ENCODE measurements around the gene CATSPER4.
A peak's percentile ranks its signal among the peaks of the same experiment; 100 is the strongest.

Gene CATSPER4

DNA sequence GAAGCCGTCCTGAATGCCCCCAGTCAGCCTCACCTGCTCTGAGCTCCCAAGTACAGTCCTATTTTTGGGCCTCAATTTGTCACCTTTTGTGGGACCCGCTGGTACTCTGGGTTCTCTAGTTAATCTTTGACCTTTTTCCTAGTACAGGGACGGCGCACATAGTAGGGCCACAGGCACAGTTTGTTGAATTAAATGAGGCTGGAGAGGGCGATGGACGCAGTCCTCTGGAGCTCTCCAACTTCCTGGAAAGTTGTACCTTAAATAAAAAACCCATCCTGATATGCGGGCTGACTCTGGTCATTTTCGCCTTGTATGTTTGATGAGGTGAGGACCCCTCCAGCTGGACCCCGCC lies 26.7 kb upstream of the CATSPER4 start:
- H3K4me1 ChIP-seq (ENCODE audit: control insufficient read depth in 1 of 2, insufficient read depth in 1 of 2, low read depth in 1 of 2, low read length in 1 of 2), result peaks cover 11 to 25% of the 10 kb centered on the region in 2 experiments
- no peaks in the 10 kb centered on the region for H3K9me3 ChIP-seq
- H3K4me3 ChIP-seq (ENCODE audit: low read depth in 1 of 2, low read length in 1 of 2), result peak overlapping the region in 1 of 2 experiments; percentile 54
- no peaks in the 10 kb centered on the region for H3K36me3 ChIP-seq
- no peak overlapping the region for H3K27ac ChIP-seq
- H3K27me3 ChIP-seq, result peaks cover 82% of the 10 kb centered on the region
- TF ChIP-seq, protein P1, sequence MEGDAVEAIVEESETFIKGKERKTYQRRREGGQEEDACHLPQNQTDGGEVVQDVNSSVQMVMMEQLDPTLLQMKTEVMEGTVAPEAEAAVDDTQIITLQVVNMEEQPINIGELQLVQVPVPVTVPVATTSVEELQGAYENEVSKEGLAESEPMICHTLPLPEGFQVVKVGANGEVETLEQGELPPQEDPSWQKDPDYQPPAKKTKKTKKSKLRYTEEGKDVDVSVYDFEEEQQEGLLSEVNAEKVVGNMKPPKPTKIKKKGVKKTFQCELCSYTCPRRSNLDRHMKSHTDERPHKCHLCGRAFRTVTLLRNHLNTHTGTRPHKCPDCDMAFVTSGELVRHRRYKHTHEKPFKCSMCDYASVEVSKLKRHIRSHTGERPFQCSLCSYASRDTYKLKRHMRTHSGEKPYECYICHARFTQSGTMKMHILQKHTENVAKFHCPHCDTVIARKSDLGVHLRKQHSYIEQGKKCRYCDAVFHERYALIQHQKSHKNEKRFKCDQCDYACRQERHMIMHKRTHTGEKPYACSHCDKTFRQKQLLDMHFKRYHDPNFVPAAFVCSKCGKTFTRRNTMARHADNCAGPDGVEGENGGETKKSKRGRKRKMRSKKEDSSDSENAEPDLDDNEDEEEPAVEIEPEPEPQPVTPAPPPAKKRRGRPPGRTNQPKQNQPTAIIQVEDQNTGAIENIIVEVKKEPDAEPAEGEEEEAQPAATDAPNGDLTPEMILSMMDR (IDR thresholded peaks at IDR 0.05), result no peak

DNA sequence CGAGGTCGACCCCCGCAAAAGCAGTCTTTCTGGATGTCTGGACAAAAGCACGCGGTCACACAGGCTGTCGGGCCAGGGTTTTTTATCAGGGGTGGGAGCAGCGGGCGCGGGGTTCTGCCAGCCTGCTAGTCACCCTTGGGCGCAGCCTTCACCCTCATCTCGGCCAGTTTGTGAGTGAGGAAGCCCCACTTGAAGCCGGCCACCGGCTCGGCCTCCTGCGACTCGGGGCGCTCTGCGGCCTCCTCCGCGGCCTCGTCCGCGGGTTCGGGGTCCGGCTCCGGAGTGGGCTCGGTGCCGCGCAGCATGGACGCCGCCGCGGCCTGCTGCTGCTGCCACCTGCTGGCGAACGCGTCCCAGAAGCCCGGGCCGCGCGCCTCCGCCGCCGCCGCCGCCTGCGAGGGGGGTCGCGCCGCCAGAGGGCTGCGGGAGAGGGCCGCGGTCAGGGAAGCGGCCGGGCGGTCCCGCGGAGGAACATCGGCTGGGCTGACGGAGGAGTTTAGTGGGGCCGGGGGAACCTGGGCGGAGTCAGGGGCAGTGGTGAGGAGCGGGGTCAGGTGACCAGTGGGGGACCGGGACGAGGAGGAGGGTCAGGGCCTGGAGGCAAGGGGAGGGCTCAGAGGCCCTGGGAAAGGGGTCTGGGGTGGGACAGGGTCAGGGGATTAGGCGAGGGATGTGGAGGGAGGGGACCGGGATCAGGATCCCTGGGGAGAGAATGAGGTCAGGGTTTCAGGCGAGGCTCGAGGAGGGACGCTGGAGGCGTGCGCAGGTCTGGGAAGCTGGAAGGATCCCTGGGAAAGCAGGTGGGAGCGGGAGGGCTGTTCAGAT lies 26.2 kb upstream of the CATSPER4 start:
- Histone ChIP-seq H3K27me3 (peaks cover 76% of the 10 kb centered on the region), H3K4me3 (ENCODE audit: low read depth in 1 of 2, low read length in 1 of 2) (peak overlapping the region; percentile 33 to 54), H3K9me3 (no peaks in the 10 kb centered on the region), H3K36me3 (no peaks in the 10 kb centered on the region), H3K4me1 (ENCODE audit: control insufficient read depth in 1 of 2, insufficient read depth in 1 of 2, low read depth in 1 of 2, low read length in 1 of 2) (peaks cover 11 to 25% of the 10 kb centered on the region in 2 experiments), H3K27ac (no peak overlapping the region)
- TF ChIP-seq, protein P1 (IDR thresholded peaks at IDR 0.05), result peak; percentile 69

DNA sequence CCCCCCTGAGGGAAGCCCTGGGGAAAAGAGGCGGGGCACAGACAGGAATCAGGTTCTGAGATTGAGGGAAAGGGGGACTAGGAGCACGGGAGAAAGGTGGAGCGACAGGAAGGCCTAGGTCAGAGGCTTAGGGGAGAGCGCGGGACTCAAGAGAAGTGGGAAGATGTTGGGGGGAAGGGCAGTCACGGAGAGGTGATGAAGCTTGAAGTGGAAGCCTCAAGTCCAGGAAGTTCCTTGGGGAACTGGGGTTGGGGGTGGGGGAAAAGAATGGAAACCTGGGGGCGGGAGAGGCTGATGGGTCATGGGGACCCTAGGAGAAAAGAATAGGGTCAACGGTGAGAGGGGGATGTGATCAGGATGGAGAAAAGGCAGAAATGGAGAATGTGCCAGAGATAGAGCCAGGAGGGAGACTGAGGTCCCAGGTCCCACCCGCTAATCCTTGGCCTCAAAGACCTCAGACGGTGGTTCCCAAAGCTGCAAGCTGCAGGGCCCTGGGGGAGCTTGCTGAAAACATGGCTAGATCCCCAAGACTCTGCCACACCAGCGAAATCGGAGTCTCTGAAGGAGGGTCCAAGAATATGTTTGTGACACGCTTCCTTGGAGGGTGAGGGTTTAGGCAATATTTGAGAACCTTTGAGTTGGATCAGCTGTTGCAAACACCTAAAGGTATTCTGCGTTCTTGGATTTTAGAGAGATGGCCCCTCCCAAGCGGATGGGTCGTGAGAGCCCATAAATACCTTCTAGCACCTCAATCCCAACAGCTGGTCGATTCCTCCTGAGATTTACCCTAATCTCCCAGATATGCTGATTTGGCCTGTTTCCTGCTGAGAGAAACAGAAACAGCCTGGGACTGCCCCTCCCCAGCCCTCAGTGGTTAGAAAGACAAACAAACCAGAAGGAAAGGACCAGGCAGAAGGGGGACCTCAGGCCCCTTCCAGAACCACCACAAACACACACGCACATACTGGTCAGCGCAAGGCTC lies 25.2 kb upstream of the CATSPER4 start:
- H3K4me1 ChIP-seq (ENCODE audit: control insufficient read depth in 1 of 2, insufficient read depth in 1 of 2, low read depth in 1 of 2, low read length in 1 of 2), result peaks cover 17 to 32% of the 10 kb centered on the region in 2 experiments
- H3K27me3 ChIP-seq, result peaks cover 67% of the 10 kb centered on the region
- H3K36me3 ChIP-seq, result no peaks in the 10 kb centered on the region
- no peak overlapping the region for H3K27ac ChIP-seq
- TF ChIP-seq, protein P1 (IDR thresholded peaks at IDR 0.05), result no peak
- no peak overlapping the region for H3K4me3 ChIP-seq (ENCODE audit: low read depth in 1 of 2, low read length in 1 of 2)
- H3K9me3 ChIP-seq, result no peaks in the 10 kb centered on the region

DNA sequence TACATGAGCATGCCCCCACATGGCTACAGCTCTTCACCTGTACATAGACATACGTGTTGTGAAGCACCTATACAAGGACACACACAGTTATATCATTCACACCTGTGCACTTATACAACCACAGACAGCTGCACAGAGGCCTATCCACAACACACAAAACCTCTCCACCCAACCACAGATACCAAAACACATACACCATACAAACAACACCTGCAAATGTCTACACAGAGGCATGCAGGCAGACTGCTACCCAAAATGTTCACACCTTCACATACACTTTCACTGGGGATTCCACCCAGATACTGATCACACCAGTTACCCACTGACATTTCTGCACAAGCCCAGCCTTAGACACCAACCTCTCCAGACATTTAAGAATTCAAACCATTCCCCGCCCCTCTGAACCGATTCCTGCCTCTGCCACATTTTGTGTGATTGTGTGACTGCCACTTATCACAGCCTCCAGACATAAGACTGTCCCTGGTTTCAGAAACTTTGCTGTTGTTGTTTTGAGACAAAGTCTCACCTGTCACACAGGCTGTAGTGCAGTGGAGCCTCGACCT lies 23.6 kb upstream of the CATSPER4 start:
- Histone ChIP-seq H3K27me3 (peaks cover 50% of the 10 kb centered on the region), H3K36me3 (no peaks in the 10 kb centered on the region), H3K4me3 (ENCODE audit: low read depth in 1 of 2, low read length in 1 of 2) (no peak overlapping the region), H3K4me1 (ENCODE audit: control insufficient read depth in 1 of 2, insufficient read depth in 1 of 2, low read depth in 1 of 2, low read length in 1 of 2) (peaks cover 18 to 29% of the 10 kb centered on the region in 2 experiments), H3K27ac (no peak overlapping the region), H3K9me3 (no peaks in the 10 kb centered on the region)
- TF ChIP-seq, protein P1 (IDR thresholded peaks at IDR 0.05), result no peak

DNA sequence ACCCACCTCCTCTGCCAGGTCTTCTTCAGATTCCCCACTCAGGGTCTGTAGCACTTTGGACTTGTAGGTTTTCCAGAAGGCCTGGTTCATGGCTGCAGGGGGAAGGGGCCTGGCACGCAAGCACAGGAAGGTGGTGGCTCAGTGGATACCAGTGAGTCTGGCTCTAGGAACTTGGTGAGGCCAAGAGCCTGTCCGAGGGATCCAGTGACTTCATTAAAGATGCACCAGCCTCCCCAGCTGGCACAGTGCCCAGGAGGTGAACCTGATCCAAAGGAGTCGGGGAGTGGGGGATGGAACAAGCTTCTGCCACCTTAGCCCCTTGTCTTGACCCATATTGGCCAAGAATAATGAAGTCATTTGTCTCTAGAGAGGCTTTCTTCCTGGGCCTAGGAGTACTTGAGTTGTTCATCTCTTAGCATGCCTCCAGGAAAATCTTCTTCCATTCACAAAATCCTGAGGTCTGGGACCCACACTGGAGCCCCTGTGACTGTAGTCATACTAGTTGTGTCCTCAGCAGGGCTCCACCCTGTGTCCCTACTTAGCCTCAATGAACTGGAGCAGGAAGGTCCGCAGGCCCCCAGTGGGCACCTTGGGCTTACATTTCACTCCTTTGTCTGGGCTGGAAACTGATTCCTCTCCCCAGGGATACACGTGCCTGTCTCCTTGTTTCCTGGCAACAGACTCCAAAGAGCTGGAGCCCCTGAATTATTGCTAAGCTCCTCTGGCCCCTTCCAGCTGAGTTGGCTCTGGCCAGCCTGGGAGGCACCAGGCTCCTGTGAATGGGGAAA lies 21.8 kb upstream of the CATSPER4 start, which contains the start of gene C1orf232:
Gene C1orf232 (minus strand): TSS at position 554 of the 788 bp plus-strand sequence. CDS start 464 bp downstream, at position 90.
- TF ChIP-seq, protein P1 (IDR thresholded peaks at IDR 0.05), result no peak
- H3K4me1 ChIP-seq (ENCODE audit: control insufficient read depth in 1 of 2, insufficient read depth in 1 of 2, low read depth in 1 of 2, low read length in 1 of 2), result peaks cover 11 to 21% of the 10 kb centered on the region in 2 experiments
- no peaks in the 10 kb centered on the region for H3K36me3 ChIP-seq
- H3K9me3 ChIP-seq, result no peaks in the 10 kb centered on the region
- peaks cover 34% of the 10 kb centered on the region for H3K27me3 ChIP-seq
- H3K27ac ChIP-seq, result no peak within 1 kb of the TSS
- peak within 1 kb of the TSS; percentile 67 to 74 for H3K4me3 ChIP-seq (ENCODE audit: low read depth in 1 of 2, low read length in 1 of 2)
